HG03280 (cell line): ENCODE measurements around the gene EIF2D.

Experiments
- ATAC-seq: cut with Tn5 transposase; IDR thresholded peaks from one replicate; pipeline ENCODE4 v1.9.1; 2021; ENCODE audit warnings: mild to moderate bottlenecking, moderate library complexity; ENCODE audit not compliant: unreplicated experiment

EIF2D gene

GRCh38 chr1:206573762-206574161 lies 38.5 kb downstream of the EIF2D start:
- ATAC-seq = no peak

DNA sequence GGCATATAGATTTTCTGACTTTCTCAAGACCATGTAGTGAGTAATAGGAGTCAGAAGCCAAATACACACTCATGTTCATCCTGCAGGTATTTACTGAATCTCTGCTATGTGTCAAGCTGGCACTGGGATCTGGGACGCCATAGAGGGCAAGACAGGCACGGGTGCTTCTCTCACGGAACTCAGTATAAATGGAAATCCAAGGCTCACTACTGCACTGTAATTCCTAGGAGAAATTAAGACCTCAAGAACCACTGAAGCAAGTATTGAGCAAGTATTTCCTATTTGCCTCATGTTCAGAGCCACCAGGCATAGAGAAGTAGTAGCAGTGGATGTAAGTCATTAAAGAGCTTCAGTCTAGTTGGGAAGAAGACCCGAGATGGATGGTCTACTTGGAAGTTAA lies 38.9 kb downstream of the EIF2D start:
- no peak for ATAC-seq

DNA sequence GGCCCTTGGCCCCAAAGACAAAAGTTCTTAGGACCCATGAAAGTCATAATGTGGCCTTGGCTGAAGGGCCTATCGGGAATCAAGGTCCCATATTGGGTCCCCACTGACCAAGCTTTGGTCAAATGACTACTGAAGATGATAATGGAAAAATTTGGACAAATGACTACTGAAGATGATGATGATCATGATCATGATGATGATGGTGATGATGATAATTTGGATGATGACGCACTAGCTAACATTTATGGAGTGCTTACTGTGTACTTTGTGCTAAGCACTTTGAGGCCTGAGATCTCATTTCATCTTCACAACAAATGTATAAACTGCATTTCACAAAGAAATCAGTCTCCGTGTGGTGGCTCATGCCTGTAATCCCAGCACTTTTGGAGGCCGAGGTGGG lies 39.4 kb downstream of the EIF2D start:
- no peak for ATAC-seq

DNA sequence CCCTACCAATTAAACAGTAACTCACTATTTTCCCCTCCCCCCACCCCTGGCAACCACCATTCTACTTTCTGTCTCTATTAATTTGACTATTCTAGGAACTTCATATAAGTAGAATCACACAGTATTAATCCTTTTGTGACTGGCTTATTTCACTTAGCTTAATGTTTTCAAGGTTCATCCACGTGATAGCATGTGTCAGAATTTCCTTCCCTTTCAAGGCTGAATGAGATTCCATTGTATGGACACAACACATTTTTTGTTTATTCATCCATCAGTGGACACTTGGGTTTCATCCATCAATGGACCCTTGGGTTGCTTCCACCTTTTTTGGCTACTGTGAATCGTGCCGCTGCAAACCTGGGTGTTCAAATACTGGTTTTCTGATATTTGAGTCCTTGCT lies 41.7 kb downstream of the EIF2D start:
- no peak for ATAC-seq

- ATAC-seq = no peak
Measured at GRCh38 chr1:206569556-206569955, 42.7 kb downstream of the EIF2D start.

- no peak for ATAC-seq
Measured at GRCh38 chr1:206568779-206569352, 43.4 kb downstream of the EIF2D start.

GRCh38 chr1:206568256-206568655 lies 44.0 kb downstream of the EIF2D start:
- no peak for ATAC-seq

DNA sequence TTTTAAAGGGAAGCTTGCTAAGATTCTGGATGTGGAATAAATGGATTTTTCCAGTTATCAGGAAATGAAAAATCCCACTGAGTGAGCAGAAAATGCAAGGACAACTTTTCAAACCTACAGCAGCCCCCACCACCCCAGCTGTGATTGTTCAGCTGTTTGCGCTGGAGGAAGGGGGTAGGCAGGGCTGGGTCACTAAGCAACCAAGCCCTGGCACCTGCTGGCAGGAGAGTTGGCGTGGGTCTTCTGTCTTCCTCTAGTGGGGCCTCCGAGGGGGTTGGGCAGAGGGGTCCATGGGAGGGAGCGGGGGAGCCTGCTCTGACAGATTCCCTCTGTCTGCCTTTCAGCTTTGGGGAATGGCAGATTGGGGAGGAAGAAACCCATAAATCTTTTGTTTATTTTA lies 45.3 kb downstream of the EIF2D start:
- no peak for ATAC-seq

DNA sequence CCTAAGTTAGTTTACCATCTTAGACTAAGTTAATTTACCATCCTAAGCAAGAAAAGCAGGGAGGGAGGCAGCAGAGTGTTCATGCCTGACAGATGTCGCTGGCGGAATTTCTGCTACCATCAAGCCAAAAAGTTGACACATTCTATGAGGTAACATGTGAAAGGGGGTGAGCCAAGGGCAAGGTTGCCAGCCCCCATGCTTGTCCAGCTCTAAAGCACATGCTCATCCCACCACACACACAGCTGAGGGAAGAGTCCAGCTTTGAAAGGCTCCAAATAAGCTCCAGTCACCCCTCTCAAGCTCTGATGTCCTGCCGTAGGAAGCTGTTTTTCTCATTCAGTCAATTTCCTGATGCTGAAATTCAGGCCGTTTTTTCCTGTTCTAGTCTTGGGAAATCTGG lies 46.3 kb downstream of the EIF2D start:
- no peak for ATAC-seq

DNA sequence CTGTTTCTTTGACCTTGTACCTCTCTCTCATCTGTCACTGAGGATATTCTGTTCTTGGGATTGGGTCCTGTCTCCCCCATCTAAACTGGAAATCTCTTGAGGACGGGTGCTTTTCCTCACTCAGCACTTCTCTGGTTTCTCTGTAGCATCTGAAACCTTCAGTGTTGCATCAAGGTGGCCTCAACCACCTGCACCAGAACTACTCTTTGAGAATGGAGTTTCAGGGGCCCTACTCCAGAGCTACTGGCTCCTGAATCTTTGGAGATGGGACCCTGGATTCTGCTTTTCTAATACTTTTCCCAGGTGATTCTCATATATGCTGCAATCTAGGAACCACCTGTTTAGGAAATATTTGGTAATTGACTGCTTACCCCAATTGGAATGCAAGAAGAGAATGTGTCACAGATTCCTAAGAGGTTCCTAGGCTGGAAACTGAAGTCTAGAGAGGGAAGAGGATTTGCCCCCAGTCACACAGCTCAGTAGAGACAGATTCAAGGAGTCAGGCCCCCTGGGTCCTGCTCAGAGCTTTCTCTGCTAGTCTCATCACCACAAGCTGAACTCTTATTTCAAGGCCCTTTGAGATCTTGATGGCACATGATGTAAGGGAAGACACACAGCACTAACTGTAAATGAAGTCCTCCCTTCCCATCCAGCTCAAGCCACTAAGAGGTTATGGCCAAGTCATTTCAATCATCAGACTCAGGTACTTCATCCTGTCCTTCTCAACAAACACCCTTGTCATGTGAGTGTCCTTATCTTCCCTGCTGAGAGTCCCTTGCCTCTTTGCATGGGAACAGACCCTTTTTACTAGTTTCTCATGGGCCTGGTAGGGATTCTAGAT lies 48.7 kb downstream of the EIF2D start:
- peak; percentile 36 for ATAC-seq

- no peak for ATAC-seq
Measured at GRCh38 chr1:206560007-206560716, 52.1 kb downstream of the EIF2D start.

- no peak for ATAC-seq
Measured at GRCh38 chr1:206559672-206559995, 52.6 kb downstream of the EIF2D start.

- no peak for ATAC-seq
Measured at GRCh38 chr1:206558794-206559671, 53.2 kb downstream of the EIF2D start.

GRCh38 chr1:206557636-206558473 lies 54.4 kb downstream of the EIF2D start:
- ATAC-seq = no peak

DNA sequence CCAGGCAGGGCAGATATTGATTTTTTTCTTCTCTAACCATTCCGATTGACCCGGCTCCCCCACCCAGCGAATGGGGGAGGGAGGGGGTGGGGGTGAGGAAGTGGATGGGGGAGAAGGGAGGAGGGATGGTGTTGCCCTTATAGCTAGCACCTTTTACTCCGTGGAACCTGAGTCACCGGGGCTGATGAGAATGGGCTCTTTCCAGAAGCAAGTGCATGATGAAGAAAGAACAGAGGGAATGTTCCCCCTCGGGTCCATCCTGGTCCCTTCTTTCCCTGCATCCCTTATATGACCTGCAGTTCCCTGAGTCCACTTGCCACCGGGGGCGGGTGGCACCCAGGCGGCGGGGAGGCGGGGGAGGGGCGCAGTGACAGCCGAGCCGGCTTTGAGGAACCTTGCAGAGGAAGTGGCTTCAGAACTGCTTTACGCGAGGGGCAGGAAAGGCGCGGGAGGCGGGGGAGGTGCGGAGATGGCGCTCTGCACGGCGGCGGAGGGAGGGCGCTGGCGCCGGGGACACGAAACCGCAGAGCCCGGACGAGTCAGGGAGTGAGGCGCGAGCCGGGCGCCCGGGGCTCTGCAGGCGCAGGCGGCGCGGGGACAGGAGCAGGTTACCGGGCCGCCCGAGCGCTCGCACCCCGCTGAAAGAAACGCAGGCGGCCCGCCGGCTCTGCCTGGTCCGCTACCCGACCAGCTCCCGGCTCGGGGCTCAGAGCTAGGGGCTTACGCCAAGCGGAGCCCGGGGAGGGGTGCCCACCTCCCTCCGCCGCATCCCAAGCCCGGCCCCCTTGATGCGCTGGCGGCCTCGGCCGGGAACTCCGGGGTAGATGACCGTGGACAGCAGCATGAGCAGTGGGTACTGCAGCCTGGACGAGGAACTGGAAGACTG lies 55.3 kb downstream of the EIF2D start:
- peak; percentile 44 for ATAC-seq

- peak; percentile 33 for ATAC-seq
Measured at GRCh38 chr1:206556047-206556749, 56.1 kb downstream of the EIF2D start.

GRCh38 chr1:206555473-206555935 lies 56.8 kb downstream of the EIF2D start:
- no peak for ATAC-seq

GRCh38 chr1:206554701-206555472 lies 57.4 kb downstream of the EIF2D start:
- ATAC-seq = no peak
